ENCODE results near the gene ROR1.

GRCh38 chr1:63984257-63984929 lies 210.6 kb downstream of the ROR1 start:
- TF ChIP-seq CTCF (IDR thresholded peaks at IDR 0.05; ENCODE audit: borderline replicate concordance, extremely low read depth, low read length, poor library complexity, severe bottlenecking), result no peak
- TF ChIP-seq EZH2 (IDR thresholded peaks at IDR 0.05; ENCODE audit: borderline replicate concordance, low read depth, low read length, severe bottlenecking), result no peak
